ENCODE results near the gene TTC3.
"Not testable (repeated sequence)": the region's sequence is repeated elsewhere in the genome, so short reads cannot be mapped to it uniquely, and the experiment has no call there.

Gene TTC3

DNA sequence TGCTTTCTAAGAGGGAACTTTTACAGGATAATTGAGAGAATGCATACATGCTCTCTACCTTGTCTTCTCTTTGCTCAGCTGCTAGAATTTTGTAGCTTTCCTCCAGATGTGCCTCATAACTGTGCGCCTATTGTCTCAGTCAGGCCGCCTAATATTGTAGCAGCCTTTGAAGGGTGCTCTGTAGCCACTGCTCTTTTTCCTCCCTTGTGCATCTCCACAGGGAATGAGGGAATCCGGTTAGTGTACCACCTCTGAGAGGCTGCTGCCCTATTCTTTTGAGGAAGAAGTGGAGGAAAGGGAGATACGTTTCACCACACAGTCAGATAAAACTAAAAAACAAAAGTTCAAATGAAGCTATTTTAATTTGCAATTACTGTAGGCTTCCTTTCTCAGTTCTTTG, 22.8 kb downstream of the TTC3 start:
- DNase-seq, result no peak

DNA sequence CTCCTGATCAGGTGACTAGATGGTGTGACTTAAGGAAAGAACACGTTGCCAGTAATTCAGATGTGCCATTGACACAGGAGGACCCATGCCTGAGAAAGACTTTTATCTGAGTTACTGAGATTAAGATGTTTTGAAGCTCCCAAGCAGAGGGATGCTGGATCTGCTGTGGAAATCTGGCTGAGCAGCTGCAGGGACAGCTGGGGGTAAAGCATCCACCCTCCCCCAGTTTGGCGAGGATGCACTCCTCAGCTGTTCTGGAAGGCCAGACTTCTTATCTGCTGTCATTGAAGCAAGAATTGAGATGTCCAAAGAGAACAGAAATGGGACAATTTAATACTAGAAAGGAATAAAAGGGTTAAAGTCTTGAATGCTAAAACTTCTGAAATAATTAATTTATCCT, 25.7 kb downstream of the TTC3 start:
- DNase-seq, result no peak

DNA sequence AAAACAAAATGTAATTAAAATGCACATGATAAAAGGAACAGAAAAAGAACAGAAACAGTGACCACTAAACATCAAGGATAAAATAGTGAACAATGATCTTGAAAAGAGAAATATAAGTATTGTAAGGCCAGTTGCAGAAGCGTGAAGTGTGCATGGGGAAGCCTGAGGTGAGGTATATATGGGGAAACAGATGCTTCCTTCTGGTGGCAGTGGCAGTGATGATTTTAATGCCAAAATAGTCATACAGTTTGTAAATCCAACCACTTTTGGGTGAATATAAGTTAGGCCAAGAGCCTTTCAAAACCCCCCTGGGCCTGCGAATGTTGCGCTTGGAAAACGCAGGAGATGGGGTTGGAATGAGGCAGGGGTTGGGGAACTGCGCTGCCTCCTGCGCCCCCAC, 27.3 kb downstream of the TTC3 start:
- DNase-seq, result no peak

DNA sequence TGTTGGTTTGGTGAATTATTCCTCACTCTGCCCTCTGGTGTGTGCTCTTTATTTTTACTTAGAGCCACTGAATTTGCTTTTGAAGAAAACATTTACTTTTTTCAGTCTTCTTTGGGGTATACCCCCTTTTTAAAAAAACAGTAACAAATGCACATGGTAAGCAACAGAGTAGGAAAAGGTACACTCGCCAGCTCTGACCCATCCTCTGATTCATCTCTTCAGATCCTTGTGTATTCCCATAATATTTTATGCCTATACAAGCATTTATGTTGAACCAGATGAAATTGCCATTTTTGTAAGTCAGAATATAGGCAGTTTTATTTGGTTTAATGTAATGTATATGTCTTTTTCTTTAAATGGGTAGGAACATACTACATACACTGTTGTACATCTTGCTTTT, 28.3 kb downstream of the TTC3 start:
- DNase-seq, result no peak

DNA sequence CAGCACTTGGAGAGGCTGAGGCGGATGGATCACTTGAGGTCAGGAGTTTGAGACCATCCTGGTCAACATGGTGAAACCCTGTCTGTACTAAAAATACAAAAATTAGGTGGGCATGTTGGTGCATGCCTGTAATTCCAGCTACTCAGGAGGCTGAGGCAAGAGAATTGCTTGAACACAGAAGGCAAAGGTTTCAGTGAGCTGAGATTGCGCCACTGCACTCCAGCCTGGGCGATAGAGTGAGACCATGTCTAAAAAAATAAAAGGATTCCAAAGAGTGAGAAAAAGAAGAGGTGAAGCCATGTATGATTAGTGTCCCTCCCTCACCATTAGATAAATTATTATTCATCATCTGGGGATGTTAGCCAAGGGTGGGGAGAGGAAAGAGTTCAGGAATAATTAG, 29.7 kb downstream of the TTC3 start:
- not testable (repeated sequence) for DNase-seq

DNA sequence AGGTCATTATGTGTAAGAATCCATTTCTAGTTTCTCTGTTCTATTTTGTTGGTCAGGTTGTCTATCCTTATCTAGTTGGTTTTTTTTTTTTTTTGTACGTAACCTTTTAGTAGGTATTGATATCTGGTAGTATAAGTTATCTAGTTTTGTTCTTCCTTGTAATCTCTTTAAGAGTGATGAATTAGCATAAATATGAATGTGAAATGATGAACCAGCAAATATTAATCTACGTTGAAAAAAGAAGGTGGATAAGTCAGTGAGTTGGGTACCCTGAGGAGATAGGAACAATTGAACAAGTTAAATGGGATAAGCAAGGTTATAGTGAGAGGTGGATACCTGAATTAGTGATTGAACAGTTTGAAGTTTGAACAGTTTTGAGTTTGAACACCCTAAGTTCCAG, 33.9 kb downstream of the TTC3 start:
- DNase-seq, result no peak

DNA sequence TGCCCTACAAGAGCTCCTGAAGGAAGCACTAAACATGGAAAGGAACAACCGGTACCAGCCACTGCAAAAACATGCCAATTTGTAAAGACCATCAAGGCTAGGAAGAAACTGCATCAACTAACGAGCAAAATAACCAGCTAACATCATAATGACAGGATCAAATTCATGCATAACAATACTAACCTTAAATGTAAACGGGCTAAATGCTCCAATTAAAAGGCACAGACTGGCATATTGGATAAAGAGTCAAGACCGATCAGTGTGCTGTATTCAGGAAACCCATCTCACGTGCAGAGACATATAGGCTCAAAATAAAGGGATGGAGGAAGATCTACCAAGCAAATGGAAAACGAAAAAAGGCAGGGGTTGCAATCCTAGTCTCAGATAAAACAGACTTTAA, 38.0 kb downstream of the TTC3 start:
- not testable (repeated sequence) for DNase-seq

DNA sequence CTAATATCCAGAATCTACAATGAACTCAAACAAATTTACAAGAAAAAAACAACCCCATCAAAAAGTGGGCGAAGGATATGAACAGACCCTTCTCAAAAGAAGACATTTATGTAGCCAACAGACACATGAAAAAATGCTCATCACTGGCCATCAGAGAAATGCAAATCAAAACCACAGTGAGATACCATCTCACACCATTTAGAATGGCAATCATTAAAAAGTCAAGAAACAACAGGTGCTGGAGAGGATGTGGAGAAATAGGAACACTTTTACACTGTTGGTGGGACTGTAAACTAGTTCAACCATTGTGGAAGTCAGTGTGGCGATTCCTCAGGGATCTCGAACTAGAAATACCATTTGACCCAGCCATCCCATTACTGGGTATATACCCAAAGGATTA, 41.2 kb downstream of the TTC3 start:
- not testable (repeated sequence) for DNase-seq

DNA sequence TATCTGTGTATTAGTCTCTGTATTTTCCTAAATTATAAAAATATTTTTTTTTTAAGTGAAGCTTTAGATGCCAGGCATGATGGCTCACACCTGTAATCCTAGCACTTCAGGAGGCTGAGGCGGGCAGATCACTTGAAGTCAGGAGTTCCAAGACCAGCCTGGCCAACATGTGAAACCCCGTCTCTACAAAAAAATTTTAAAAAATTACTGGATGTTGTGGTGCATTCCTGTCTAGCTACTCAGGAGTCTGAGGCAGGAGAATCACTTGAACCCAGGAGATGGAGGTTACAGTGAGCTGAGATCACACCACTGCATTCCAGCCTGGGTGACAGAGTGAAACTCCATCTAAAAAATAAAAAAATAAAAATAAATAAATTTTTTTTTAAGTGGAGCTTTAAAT, 43.4 kb downstream of the TTC3 start:
- DNase-seq, result not testable (repeated sequence)

DNA sequence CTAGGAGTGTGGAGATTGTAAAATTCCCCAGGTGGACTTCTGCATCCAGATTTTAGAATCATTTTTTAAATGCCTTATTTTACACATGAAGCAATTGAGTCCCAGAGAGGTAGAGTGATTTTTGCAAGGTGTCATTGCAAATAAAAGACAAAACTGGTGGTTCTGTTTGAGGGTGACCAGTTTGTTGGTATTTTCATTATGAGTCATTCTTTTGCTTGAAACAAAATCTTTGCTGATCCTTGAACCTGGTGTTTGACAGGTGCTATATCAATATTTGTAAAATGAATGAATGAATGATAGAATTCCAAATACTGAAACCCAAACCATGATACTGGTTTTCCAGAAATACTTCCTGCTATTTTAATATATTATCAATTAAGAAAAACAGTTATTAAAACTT, 44.1 kb downstream of the TTC3 start:
- DNase-seq, result no peak

DNA sequence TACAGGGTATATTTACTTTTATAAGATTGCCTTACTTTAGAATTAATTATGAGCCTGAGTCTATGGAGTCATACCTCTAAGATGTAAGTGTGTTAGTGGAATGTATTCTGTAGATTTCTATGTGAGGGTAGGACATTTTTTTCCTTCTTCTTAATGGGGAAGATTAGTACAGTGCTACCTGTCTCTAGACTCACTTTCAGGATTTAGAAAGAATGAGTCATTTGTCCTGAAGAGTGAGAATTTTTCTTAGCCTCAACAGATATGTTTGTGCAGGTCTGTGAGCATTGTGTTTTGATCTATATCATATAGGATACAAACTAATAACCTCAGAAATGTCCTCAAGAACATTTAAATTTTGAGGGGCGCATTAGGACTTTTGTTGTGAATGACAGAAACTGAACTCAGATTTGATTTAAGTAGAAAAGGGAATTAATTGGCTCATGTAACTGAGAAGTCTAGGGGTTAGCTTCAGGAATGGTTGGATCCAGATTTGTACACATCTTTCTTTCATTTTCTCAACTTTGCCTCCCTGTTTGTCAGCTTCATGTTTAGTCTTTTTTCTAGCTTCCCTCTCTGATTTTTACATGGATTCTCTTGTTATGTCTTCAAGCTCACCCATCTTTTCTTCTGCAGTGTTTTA, 45.3 kb downstream of the TTC3 start:
- no peak for DNase-seq

DNA sequence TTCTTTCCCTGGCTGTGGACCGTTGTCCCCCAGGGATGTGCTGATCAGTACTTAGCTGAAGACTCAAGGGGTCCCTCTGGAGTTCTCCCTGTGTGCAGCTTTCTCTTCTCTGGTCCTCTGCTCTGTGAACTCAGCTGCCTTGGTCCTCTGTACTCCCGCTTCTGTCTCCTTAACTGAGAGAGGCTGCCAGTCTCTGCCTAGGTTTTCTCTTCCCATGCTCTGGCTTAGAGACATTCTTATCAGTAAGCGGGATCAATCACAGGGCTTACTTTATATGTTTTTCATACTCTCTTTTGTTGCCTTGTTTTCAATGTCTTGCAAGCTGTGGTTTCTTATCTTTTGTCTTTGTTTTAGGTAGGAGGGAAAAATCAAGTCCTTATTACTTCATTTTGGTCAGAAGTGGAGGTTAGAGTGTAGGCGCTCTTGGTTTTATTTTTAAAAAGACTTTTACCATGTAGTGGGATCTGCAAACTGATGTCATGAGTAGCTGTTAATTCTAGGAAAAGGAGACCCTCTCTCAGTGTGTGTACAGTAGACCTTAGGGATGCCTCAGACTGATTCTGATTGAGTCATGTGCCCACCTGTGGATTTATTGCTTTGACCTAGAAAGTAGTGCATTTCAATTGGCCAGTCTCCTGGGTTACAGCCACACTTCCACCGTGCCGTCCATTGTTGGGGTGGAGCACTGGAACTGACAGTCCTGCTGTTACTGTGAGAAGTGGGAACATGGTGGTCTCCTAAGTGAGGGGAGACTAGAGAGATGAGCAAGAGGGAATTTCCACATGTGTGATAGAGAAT, 46.6 kb downstream of the TTC3 start:
- DNase-seq, result no peak

DNA sequence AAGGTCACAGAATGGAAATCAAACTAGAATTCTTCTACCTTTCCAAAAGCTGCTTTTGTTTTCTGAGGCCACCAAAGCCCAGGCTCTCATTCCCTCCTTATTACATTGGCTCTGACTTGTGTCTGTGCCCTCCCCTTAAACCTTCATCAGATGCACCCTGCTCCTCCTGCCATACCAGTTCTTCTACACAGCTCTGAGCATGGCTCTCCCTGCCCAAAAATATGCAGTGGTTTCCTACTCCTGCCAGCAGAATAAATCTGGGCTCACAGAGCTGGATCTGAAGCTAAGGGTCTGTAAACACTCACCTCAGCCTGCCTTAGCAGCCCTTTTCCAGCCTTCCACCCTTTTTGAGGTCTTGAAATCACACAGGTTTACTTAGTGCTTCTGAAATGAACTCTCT, 55.0 kb downstream of the TTC3 start:
- no peak for DNase-seq

DNA sequence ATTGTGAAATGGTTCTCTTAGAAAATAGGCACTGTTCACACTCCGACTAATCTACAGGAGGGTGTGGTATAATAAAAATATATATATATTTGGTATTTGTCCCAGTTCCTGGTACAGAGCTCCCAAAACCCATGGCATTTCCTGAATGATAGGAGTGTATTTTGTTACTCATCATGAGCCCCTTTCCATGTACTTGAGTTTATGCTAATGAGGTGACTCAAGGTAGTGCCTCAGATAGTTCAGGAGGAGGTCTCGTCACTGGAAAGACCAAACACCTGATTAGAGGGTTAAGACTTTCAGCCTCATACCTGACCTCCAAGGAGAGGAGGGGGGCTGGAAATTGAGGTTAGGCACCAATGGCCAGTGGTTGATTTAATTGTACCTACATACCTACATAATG, 57.9 kb downstream of the TTC3 start:
- DNase-seq, result no peak

DNA sequence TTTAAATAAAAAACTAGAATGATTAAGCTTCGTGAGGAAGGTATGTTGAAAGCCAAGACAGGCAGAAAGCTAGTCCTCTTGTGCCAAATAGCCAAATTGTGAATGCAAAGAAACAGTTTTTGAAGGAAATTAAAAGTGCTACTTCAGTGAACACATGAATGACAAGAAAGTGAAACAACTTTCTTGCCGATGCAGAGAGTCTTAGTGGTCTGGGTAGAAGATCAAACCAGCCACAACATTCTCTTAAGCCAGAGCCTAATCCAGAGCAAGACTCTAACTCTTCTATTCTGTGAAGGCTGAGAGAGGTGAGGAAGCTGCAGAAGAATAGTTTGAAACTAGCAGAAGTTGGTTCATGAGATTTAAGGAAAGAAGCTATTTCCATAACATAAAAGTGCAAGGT, 63.2 kb downstream of the TTC3 start:
- no peak for DNase-seq

DNA sequence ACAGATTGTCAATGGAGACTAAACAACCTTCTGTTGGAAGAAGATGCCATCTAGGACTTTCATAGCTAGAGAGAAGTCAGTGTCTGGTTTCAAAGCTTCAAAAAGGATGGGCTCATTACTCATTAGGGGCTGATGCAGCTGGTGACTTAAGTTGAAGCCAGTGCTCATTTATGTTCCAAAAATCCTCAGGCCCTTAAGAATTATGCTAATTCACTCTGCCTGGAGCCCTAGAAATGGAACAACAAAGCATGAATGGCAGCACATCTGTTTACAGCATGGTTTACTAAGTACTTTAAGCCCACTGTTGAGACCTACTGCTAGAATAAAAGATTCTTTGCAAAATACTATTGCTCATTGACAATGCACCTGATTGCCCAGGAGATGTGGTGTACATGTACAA, 63.7 kb downstream of the TTC3 start:
- no peak for DNase-seq

DNA sequence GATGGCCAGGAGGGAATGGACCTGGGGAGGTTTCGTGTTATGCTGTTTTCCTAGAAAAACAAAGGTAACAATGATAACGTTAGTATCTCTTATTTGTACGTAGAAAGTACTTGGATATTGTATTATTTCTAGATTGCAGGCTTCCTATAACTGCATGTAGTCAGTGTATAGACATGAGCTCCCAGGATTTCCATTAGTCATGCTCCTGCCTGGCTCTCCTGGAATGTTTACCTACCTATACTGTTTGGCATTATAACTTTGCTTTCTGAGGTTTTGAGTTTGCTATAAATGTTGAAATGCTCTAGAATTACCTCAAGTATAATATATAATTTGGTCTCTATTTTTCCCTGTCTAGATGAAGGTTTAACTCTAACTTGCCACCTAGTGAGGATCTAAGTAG, 66.1 kb downstream of the TTC3 start:
- DNase-seq, result no peak

DNA sequence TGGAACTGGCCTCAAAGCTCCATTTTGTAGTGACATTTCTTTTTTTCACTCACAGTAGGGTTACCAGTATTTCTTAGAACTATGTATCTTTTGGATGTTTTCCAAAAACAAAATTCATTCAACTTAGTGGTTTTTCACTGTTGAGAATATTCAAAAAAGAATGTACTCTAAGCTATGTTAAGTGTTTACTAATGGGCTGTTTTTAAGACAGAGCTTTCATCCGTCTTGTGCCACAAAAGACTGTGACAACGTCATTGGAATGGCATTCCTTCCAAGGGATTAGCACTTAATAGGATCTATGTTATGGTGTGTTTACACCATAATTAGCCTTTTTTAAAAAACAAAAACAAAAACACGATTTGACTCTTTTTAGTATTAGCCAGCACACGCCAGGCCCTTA, 66.8 kb downstream of the TTC3 start:
- DNase-seq, result no peak

DNA sequence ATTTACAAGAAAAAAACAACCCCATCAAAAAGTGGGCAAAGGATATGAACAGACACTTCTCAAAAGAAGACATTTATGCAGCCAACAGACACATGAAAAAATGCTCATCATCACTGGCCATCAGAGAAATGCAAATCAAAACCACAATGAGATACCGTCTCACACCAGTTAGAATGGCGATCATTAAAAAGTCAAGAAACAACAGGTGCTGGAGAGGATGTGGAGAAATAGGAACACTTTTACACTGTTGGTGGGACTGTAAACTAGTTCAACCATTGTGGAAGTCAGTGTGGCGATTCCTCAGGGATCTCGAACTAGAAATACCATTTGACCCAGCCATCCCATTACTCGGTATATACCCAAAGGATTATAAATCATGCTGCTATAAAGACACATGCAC, 70.3 kb downstream of the TTC3 start:
- not testable (repeated sequence) for DNase-seq

DNA sequence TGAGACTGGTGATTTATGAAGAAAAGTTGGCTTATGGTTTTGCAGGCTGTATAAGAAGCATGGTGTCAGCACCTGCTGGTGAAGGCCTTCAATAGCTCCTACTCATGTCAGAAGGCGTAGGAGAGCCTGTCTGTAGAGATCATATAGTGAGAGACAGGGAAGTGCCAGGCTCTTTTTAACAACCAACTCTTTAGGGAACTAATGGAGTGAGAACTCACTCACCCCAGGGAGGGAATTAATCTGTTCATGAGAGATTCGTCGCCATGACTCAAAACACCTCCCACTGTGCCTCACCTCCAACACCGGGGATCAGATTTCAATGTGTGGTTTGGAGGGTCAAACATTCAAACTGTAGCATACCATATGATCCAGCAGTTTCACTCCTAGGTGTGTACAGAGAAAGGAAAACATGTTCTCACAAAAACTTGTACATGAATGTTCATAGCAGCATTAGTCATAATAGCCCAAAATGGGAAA, 72.6 kb downstream of the TTC3 start:
- DNase-seq, result no peak

DNA sequence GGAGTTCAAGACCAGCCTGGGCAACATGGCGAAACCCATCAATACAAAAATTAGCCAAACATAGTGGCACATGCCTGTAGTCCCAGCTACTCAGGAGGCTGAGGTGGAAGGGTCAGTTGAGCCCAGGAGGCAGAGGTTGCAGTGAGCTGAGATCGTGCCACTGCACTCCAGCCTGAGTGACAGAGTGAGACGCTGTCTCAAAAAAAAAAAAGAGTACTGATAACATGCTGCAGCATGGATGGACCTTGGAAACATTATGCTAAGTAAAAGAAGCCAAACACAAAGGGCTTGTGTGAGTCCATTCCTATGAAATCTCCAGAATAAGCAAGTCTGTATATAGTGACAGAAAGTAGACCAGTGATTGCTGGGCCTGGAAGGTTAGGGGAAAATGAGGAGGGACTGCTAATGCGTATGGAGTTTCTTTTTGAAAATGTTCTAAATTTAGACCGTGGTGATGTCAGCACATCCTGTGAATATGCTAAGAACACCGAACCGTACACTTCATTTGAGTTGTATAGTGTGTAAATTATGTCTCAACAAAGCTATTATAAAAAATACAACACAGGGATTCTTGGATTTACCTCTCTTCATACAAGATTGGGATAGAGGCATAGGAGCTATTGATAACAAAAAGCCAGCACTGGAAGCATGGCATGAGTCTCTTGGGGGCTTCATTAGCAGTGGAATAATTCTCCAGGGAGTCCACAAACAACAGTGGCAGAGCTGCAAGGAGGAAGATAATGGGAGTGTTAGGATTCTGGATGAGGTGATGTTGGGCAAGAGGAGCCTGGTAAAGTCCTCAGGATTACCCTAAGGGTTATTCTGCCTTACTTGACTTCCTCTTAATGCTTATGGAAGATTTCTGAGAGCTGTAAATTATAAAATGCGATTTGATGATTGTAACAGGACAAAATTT, 73.5 kb downstream of the TTC3 start:
- DNase-seq, result no peak

DNA sequence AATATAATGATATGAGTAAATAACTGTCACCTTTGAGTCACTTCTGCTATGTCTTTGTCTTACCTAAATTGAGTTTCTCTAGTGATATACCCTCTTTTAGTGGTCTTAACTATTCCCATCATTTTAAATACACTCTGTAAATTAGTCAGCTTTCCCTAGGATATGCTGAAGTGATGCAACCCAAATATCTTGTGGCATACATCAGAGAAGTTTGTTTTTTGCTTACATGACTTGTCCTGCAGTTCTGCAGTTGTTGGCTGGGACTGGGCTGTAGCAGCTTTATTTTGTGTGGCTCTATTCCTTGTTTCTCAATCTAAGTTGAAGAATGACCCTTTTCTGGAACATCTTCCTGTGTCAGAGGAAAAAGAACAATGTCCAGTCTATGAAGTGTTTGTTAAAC, 76.4 kb downstream of the TTC3 start:
- DNase-seq, result no peak

DNA sequence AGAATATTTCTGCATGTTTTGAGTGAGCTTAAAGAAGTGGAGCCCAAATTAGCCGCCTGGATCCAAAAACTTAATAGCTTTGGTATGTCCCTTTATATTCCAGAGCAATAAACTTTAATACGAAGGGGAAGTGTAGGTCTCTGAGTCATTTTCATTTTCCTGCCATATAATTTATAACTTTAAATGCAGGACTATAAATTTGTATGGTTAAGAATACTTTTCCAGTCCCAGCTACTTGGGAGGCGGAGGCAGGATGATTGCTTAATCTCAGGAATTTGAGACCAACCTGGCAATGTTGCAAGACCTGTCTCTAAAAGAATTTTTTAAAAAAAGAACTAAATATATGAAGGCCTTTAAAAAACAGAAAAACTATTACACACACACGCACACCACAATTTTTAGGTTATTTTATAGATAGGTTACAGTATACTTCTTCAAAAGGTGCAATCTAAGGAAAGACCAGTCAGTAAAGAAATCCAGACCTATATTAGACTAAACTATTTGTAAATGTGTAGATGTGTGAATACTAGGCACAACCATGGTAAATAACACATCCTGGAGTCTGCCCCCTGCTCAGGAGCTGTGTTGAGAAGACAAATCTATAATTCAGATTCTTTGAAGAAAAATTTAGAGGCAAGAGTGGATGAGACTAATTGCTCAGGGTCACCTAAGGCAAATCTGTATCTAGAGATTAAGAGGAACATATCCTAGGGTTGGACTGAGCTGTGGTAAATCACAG, 80.3 kb downstream of the TTC3 start:
- no peak for DNase-seq

Data from activated CD4-positive, alpha-beta T cell treated with anti-CD3 and anti-CD28 coated beads for 48 hours (primary cell).